Middle frontal gyrus (tissue), 1 donor: ENCODE measurements around the gene CRYAA.
"Not testable (repeated sequence)": the region's sequence is repeated elsewhere in the genome, so short reads cannot be mapped to it uniquely, and the experiment has no call there.

ENCODE experiments used
- DNase-seq: peaks from one replicate; pipeline ENCODE4 v3.0.0-alpha.2; 2015; ENCODE audit warnings: low spot score; ENCODE audit errors: extremely low spot score

The CRYAA gene

GRCh38 chr21:43168708-43169107 lies at the start of gene CRYAA:
CRYAA (plus strand) TSS chr21:43169008; CDS start chr21:43169100, 92 bp downstream.
- DNase-seq, result not testable (repeated sequence)

- DNase-seq, result not testable (repeated sequence)
Observed at GRCh38 chr21:43130094-43130493, 38.7 kb upstream of the CRYAA start.

- not testable (repeated sequence) for DNase-seq
Observed at GRCh38 chr21:43134520-43134919, 34.3 kb upstream of the CRYAA start.

- DNase-seq, result not testable (repeated sequence)
Observed at GRCh38 chr21:43138944-43139343, 29.9 kb upstream of the CRYAA start.

- DNase-seq, result not testable (repeated sequence)
Observed at GRCh38 chr21:43141407-43141806, 27.4 kb upstream of the CRYAA start.

GRCh38 chr21:43146637-43147036 lies 22.2 kb upstream of the CRYAA start:
- DNase-seq, result not testable (repeated sequence)

DNA sequence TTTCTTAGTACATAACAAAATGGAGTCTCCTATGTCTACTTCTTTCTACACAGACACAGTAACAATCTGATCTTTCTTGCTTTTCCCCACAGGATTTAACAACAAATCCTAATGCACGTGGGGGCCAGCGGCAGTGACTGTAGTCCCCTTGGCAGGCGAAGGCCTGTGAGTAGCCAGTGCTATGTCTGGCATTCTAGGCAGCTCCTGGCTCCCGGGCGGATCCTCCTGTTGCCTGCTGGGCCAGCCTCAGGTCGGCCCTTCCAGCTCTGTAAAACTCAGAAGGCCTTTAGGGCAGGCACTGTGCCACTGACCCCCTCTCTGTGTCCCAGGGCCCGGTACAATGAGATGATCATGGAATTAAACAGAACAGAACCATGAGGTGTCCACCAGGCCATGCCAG lies 20.8 kb upstream of the CRYAA start:
- not testable (repeated sequence) for DNase-seq

- DNase-seq, result not testable (repeated sequence)
Observed at GRCh38 chr21:43149344-43149743, 19.5 kb upstream of the CRYAA start.

DNA sequence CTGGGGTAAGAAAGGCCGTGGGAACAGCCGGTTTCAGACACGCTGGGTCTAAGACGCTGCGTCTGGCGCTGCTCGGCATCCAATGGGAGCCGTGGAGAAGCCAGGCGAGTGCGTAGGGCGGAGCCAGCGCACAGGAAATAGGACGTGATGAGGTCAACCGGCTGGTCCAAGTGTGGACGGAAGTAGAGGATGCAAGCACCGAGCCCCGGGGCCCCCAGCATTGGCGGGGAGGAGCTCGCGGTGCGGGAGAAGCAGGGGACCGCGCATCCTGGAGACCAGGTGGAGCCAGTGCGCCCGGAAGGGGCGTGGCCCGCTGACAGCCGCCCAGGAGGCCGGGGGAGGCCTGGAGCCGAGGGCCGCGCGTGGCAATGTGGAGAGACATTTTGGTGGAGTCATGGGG lies 15.2 kb upstream of the CRYAA start:
- DNase-seq, result not testable (repeated sequence)

- DNase-seq, result not testable (repeated sequence)
Observed at GRCh38 chr21:43159279-43160175, 9.3 kb upstream of the CRYAA start.

DNA sequence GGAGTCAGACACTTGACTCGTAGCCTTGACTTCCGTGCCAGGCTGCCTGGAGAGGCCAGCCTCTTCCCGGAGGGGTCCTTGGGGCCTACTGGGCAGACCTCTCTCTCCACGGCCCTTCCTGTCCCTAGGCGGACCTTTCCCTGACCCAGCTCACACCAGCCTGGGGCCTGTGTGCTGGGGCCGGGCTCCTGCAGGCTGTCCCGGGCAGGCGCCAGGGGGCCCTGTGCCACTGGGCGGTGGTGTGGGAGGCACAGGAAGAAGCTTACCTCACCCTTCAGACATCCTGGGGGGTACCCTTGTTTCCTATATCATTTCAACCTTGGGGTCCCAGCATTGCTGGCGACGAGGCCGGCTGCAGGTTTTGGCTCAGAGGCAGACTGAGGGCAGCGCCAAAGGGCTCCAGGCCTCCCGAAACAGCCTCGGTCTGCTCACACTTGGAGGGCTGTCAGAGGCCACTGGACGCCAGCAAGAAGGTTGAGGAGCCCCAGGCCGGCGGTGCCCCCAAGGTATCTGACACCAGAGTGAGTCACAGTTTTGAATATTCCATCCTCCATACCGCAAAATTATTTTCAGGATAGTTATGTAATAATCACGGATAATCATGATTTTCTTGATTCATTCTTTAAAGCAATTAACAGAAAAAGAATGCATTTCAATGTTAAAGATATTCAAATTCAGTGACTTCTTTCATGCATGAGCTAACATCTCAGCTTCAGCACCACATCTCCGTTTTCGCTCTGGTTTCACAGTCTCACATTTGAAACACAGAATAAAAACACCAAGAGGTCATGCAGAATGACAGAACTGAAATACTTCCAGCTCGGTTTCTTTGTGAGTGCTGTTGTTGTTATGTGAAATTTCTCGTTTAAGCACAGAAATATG lies 6.7 kb upstream of the CRYAA start:
- DNase-seq, result not testable (repeated sequence)

DNA sequence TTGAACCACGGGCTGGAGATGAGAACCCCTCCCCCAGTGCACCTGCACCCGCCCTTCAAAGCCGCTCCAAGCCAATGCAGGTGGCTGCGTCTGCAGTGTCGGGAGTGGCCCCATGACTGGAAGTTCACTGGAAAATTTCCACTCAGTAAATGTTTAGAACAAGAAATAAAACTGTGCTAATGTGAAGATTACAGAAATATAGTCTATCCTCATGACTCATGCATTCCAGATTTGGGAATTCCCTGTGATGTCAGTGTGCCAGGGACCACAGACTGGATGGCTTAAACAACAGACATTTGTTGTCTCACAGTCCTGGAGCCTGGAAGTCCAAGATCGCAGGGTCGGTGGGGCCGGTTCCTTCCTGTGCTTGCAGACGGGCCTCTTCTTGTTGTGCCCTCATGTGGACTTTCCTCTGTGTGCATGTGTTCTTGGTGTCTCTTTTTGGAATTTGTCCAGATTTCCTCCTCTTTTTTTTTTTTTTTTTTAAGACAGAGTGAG lies 6.1 kb upstream of the CRYAA start:
- DNase-seq, result not testable (repeated sequence)

GRCh38 chr21:43164823-43165222 lies 4.0 kb upstream of the CRYAA start:
- DNase-seq, result not testable (repeated sequence)

GRCh38 chr21:43165734-43166133 lies 3.1 kb upstream of the CRYAA start:
- not testable (repeated sequence) for DNase-seq

DNA sequence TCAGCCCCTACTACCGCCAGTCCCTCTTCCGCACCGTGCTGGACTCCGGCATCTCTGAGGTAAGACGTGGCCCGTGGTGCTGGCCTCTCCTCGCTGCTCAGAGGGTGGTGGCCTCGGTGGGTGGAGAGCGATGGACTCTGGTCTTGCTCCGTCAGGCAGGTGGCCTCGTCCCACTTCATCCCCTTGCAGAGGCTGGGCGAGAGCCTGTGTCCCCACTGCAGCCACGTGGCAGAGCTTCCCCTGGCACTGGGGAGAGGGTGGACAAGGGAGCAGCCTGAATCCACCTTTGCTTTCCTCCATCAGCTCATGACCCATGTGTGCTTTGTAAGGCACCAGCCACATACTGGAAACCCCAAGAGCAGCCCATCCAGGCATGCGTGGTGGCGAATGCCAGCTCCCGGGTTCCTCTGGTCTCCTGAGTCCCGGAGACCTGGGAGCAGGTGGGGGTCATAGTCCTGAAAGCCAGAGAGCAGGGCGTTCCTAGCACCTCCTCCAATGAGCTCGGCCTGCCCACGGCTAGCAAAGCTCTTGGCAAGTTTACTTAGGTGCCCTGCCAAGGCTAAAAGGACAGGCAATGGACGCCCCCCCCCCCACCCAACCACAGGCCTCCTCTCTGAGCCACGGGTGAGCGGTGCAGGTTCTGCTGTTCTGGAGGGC lies 550 bp downstream of the CRYAA start:
- not testable (repeated sequence) for DNase-seq

- not testable (repeated sequence) for DNase-seq
Observed at GRCh38 chr21:43169891-43170290, 1.1 kb downstream of the CRYAA start.

DNA sequence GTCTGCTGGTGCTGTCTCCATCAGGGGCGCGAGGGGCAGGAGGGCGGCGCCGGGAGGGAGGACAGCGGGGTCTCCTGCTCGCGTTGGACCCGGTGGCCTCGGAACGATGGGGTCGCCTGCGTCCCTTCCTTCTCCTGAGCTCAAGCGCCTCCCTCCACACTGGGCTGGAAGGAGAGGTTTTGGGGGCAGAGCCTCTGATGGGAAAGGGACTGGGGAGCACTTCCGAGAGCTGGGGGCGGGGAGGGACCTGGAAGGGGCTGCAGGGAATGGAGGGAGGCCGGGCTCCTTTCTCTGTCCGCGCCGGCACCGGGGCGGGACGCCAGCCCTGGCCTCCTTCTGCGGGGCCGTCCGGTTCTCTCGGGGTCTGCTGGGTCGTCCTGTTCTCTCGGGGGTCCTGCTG lies 4.0 kb downstream of the CRYAA start:
- not testable (repeated sequence) for DNase-seq

DNA sequence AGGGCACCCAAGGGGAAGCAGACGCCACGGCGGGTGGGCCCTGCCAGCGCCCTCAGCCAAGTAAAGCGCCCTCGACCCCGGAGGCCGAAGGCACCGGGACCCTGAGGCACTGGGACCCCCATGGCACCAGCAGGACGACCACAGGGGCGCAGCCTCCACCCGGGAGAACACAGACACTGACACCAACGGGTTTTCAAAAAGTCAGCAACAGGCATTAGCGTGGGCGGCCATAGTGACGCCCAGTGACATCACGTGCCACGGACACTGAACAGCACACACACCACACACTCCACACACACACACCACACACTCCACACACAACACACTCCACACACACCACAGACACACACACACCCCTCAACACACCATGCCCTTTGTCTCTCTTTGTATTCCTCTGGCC lies 4.6 kb downstream of the CRYAA start:
- not testable (repeated sequence) for DNase-seq

DNA sequence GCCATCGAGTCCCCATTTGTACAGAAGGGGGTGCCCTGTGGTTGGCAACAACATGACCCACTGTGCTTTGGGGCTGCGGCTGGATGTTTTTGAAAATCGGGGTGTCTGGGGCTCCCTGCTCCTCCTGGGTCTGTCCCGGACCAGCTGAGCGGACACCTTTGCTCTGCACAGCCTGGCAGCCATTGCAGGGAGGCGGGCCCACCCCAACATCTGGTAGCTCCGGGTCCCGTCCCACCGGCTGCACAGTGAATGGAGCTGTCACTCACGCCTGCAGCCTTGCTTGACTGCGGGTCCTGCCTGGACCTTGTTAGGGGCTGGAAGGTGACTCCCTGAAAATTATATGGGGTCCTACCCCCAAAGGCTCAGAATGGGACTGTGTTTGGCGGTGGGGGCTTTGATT lies 5.1 kb downstream of the CRYAA start:
- not testable (repeated sequence) for DNase-seq

DNA sequence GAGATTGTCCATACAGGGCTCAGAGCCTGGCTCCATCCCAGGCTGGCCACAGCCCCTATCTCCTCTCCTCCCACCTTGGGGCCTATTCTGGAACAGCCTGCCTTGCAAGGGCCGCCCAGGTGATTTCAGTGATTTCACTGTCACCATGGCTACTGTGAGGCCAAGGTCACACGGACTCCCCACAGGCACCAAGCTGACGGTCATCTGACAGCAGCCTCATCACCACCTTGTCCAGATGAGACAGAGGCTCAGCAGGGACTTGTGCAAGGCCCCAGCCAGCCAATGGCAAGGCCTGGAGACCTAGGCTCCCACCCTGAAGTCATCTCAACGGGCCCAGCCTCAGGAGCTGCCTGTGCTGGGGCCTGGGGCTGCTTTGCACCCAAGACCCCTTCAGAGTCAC lies 6.2 kb downstream of the CRYAA start:
- not testable (repeated sequence) for DNase-seq

DNA sequence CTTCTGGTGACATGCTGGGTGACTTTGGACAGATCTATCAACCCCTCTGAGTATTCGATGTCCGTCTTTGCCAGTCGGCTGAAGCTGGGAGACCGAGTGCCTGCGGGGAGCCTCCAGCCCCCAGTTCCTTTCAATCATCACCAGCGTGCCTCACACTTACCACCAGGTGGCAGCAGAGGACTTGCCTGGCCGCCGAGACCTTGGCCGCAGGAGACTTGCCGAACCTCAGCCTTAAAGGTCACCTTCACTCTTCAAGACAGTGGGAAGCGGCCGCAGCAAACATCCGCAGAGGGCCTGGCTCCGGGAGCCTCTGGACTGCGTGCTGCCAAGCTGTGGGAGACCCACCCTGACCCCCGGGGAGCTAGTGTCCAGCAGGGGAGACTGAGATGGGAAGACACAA lies 7.8 kb downstream of the CRYAA start:
- not testable (repeated sequence) for DNase-seq
